ENCODE results near the gene RO60.

The RO60 gene

DNA sequence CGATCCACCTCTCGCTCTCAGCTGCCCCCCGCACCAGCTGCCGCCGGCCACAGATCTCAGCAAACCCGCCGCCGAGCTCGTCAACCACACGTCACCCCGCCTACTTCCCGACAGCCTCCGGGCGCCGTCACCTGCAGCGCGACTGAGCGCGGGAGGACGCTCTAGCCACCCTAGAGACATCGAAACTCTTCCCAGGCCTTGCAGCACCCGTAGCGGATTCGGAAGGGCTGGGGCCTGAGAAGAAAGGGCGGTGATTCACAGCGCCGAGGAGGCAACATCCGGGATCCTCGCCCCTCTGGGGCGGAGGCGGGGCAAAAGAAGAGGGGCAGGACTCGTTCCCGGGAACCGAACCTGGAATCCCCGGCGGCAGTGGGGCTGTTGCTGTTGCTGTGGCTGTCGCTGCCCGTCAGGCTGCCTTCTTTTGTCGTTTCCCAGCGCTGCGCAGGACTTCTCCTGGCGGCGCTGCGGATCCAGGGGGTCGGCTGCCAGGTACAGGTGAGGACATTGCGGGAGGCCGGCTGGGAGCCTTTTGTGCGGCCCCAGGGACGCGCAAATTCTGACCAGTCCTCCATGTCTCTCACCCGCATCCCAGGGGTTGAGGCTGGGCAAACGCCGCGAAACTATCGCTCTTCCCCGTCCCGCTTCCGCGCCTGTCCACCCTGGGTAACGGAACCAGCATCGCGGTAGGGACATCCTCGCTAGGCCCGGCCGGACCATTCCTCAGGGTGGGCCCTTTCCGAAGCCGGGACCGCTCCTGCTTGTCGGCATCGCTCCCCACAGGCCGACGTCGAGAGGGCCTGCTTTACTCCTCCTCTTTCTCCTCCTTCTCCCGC lies at the start of gene RO60, which contains the start of gene UCHL5:
Gene RO60 (plus strand): TSS at position 331 of the 833 bp plus-strand sequence. CDS start 9,443 bp downstream, outside the sequence.
Gene UCHL5 (minus strand): TSS at position 79 of the 833 bp plus-strand sequence. CDS start 100 bp downstream, outside the sequence.
- Histone ChIP-seq H3K4me3 (ENCODE audit: low read length in 2 of 2) (peak within 1 kb of the TSS; percentile 90 to 97), H3K9me3 (ENCODE audit: control insufficient read depth in 2 of 2, low read length in 2 of 2) (no peaks in the 10 kb centered on the region), H3K27me3 (ENCODE audit: control insufficient read depth in 2 of 2, insufficient read depth in 2 of 2, low read length in 2 of 2) (no peaks in the 10 kb centered on the region), H3K9ac (ENCODE audit: low read depth in 1 of 2, low read length in 2 of 2) (peak within 1 kb of the TSS; percentile 93 to 96), H3K27ac (ENCODE audit: low read depth in 2 of 2, low read length in 2 of 2) (peak within 1 kb of the TSS; percentile 97), H3K36me3 (ENCODE audit: control insufficient read depth in 2 of 2, insufficient read depth in 2 of 2, low read length in 2 of 2) (no peaks in the 10 kb centered on the region), H3K4me1 (ENCODE audit: control insufficient read depth in 2 of 2, insufficient read depth in 2 of 2, low read length in 2 of 2) (peaks cover 9 to 22% of the 10 kb centered on the region in 2 donors)

DNA sequence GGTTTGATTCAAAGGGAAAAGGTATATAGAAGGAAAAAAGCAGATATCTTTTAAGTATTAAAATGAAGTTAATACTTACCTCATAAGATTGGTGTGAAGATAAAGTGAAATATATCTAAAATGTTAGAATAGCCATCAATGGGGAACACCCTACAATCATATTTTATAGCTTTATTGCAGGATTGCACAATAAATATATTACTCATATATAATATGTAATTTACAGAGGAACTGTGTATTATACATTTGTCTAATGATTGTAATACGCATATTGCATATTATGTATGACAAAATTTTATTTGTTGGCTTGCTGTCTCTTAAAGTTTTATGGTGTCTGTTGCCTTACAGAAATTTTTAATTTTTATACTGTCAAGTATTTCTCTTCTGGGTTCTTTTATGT lies 48.0 kb upstream of the RO60 start:
- H3K9me3 ChIP-seq (ENCODE audit: control insufficient read depth in 2 of 2, low read length in 2 of 2), result no peaks in the 10 kb centered on the region
- no peak overlapping the region for H3K27ac ChIP-seq (ENCODE audit: low read depth in 2 of 2, low read length in 2 of 2)
- H3K27me3 ChIP-seq (ENCODE audit: control insufficient read depth in 2 of 2, insufficient read depth in 2 of 2, low read length in 2 of 2), result no peaks in the 10 kb centered on the region
- H3K4me3 ChIP-seq (ENCODE audit: low read length in 2 of 2), result no peak overlapping the region
- H3K4me1 ChIP-seq (ENCODE audit: control insufficient read depth in 2 of 2, insufficient read depth in 2 of 2, low read length in 2 of 2), result peaks cover 12 to 20% of the 10 kb centered on the region in 2 donors
- no peak overlapping the region for H3K9ac ChIP-seq (ENCODE audit: low read depth in 1 of 2, low read length in 2 of 2)
- H3K36me3 ChIP-seq (ENCODE audit: control insufficient read depth in 2 of 2, insufficient read depth in 2 of 2, low read length in 2 of 2), result no peaks in the 10 kb centered on the region

DNA sequence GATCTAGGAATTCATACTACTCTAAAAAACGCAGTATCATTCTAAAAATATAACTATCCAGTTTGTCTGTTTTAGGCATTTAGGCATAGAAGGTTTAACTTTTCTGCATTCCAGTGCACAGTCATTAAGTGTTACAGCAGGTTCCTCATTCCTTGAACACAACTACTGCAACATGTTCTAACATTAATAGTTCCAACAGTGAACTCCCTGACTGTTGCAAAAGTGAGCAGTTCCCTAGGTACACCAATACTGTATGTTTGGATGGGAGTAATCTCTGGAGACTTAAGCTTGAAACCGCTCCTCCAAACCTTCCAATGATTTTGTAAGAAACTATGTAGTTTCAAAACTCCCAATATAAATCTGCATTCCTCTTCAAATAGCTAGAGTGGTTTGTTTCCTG lies 46.4 kb upstream of the RO60 start:
- H3K4me3 ChIP-seq (ENCODE audit: low read length in 2 of 2), result no peak overlapping the region
- no peak overlapping the region for H3K9ac ChIP-seq (ENCODE audit: low read depth in 1 of 2, low read length in 2 of 2)
- no peaks in the 10 kb centered on the region for H3K36me3 ChIP-seq (ENCODE audit: control insufficient read depth in 2 of 2, insufficient read depth in 2 of 2, low read length in 2 of 2)
- no peaks in the 10 kb centered on the region for H3K27me3 ChIP-seq (ENCODE audit: control insufficient read depth in 2 of 2, insufficient read depth in 2 of 2, low read length in 2 of 2)
- H3K27ac ChIP-seq (ENCODE audit: low read depth in 2 of 2, low read length in 2 of 2), result no peak overlapping the region
- peaks cover 12 to 19% of the 10 kb centered on the region in 2 donors for H3K4me1 ChIP-seq (ENCODE audit: control insufficient read depth in 2 of 2, insufficient read depth in 2 of 2, low read length in 2 of 2)
- H3K9me3 ChIP-seq (ENCODE audit: control insufficient read depth in 2 of 2, low read length in 2 of 2), result no peaks in the 10 kb centered on the region

DNA sequence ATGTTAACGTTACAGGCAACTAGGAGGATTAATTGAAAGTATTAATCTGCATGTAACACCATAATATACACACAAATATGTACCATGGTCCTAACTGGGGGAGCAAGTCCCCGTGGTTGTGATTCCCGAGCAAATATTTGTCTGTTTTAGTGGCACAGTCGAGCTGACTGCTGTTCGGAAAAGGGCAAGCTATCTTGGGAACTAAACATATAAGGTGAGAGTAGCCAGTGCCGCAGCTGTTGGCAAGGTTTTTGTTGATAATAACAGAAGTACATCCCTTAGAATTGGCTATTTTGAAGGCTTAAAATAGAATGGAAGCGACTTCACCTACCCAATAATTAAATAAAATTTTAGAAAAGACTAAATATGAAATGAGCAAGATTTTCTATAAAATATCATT lies 45.7 kb upstream of the RO60 start:
- H3K9ac ChIP-seq (ENCODE audit: low read depth in 1 of 2, low read length in 2 of 2), result no peak overlapping the region
- H3K27me3 ChIP-seq (ENCODE audit: control insufficient read depth in 2 of 2, insufficient read depth in 2 of 2, low read length in 2 of 2), result no peaks in the 10 kb centered on the region
- H3K36me3 ChIP-seq (ENCODE audit: control insufficient read depth in 2 of 2, insufficient read depth in 2 of 2, low read length in 2 of 2), result no peaks in the 10 kb centered on the region
- peaks cover 12 to 19% of the 10 kb centered on the region in 2 donors for H3K4me1 ChIP-seq (ENCODE audit: control insufficient read depth in 2 of 2, insufficient read depth in 2 of 2, low read length in 2 of 2)
- no peak overlapping the region for H3K27ac ChIP-seq (ENCODE audit: low read depth in 2 of 2, low read length in 2 of 2)
- no peaks in the 10 kb centered on the region for H3K9me3 ChIP-seq (ENCODE audit: control insufficient read depth in 2 of 2, low read length in 2 of 2)
- H3K4me3 ChIP-seq (ENCODE audit: low read length in 2 of 2), result no peak overlapping the region

DNA sequence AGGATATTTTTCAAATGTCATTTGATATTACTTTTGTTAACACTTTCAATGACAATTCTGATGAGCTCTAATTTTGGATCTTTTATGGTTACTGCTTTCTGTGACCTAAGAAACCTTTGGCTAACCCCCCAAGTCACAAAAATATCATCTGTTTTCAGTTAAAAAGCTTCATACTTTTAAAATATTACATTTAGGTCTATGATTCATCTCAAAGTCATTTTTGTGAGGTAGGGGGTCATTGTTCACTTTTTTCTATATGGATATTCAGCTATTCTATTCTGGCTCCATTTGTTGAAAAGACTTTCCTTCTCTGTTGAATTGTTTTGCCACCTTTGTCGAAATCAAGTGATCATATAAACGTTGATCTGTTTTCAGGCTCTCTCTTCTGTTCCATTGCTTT lies 45.0 kb upstream of the RO60 start:
- H3K27me3 ChIP-seq (ENCODE audit: control insufficient read depth in 2 of 2, insufficient read depth in 2 of 2, low read length in 2 of 2), result no peaks in the 10 kb centered on the region
- H3K9me3 ChIP-seq (ENCODE audit: control insufficient read depth in 2 of 2, low read length in 2 of 2), result no peaks in the 10 kb centered on the region
- no peak overlapping the region for H3K4me3 ChIP-seq (ENCODE audit: low read length in 2 of 2)
- no peaks in the 10 kb centered on the region for H3K36me3 ChIP-seq (ENCODE audit: control insufficient read depth in 2 of 2, insufficient read depth in 2 of 2, low read length in 2 of 2)
- peaks cover 6 to 19% of the 10 kb centered on the region in 2 donors for H3K4me1 ChIP-seq (ENCODE audit: control insufficient read depth in 2 of 2, insufficient read depth in 2 of 2, low read length in 2 of 2)
- H3K9ac ChIP-seq (ENCODE audit: low read depth in 1 of 2, low read length in 2 of 2), result no peak overlapping the region
- H3K27ac ChIP-seq (ENCODE audit: low read depth in 2 of 2, low read length in 2 of 2), result no peak overlapping the region

DNA sequence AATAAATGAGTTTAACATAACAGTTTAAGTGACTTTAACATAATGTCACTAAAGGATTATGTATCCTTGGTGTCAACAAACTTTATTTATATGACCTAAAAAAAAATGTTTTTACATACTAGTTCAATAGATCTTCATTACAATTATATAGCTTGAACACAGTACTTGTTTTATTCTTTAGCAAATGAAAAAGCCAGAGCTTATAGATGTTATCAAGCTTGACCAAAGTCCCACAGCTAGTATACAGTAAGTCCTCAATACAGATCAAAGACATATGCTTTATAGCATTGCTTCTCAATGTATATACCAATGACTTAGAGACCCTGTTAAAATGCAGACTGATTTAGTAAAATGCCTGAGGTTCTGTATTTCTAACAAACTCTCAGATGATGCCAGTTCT lies 42.6 kb upstream of the RO60 start:
- H3K9me3 ChIP-seq (ENCODE audit: control insufficient read depth in 2 of 2, low read length in 2 of 2), result no peaks in the 10 kb centered on the region
- no peak overlapping the region for H3K9ac ChIP-seq (ENCODE audit: low read depth in 1 of 2, low read length in 2 of 2)
- peaks cover 0 to 7% of the 10 kb centered on the region in 2 donors for H3K4me1 ChIP-seq (ENCODE audit: control insufficient read depth in 2 of 2, insufficient read depth in 2 of 2, low read length in 2 of 2)
- no peak overlapping the region for H3K4me3 ChIP-seq (ENCODE audit: low read length in 2 of 2)
- no peak overlapping the region for H3K27ac ChIP-seq (ENCODE audit: low read depth in 2 of 2, low read length in 2 of 2)
- H3K27me3 ChIP-seq (ENCODE audit: control insufficient read depth in 2 of 2, insufficient read depth in 2 of 2, low read length in 2 of 2), result no peaks in the 10 kb centered on the region
- H3K36me3 ChIP-seq (ENCODE audit: control insufficient read depth in 2 of 2, insufficient read depth in 2 of 2, low read length in 2 of 2), result no peaks in the 10 kb centered on the region

DNA sequence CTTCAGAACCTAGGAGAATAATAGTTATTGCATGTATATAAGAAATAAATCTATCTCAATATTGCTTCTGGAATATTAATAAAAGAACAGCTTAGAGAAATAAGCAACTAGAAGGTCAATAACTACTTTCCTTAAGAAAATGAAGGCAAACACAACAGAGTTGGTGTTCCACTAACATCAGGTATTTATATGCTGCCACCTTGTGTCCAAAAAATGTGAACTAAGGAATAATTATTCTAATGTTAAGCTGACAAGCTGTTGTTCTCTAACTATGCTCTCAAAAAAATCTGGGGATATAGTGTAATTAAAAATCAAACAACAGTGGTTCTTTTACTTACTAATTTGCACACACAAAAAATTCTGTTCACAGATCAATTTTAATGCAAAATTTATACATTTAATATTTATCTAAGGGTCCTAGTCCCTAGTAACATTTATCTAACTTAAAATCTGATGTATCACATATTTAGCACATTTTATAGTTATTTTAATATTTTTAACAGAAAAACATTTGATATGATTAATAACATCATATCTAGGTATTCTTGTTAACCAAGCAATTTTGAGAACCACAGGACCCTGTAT lies 39.9 kb upstream of the RO60 start:
- no peaks in the 10 kb centered on the region for H3K9me3 ChIP-seq (ENCODE audit: control insufficient read depth in 2 of 2, low read length in 2 of 2)
- H3K9ac ChIP-seq (ENCODE audit: low read depth in 1 of 2, low read length in 2 of 2), result no peak overlapping the region
- H3K36me3 ChIP-seq (ENCODE audit: control insufficient read depth in 2 of 2, insufficient read depth in 2 of 2, low read length in 2 of 2), result peaks cover 0 to 5% of the 10 kb centered on the region in 2 donors
- no peak overlapping the region for H3K4me3 ChIP-seq (ENCODE audit: low read length in 2 of 2)
- H3K27me3 ChIP-seq (ENCODE audit: control insufficient read depth in 2 of 2, insufficient read depth in 2 of 2, low read length in 2 of 2), result no peaks in the 10 kb centered on the region
- no peak overlapping the region for H3K27ac ChIP-seq (ENCODE audit: low read depth in 2 of 2, low read length in 2 of 2)
- peaks cover 0 to 5% of the 10 kb centered on the region in 2 donors for H3K4me1 ChIP-seq (ENCODE audit: control insufficient read depth in 2 of 2, insufficient read depth in 2 of 2, low read length in 2 of 2)

DNA sequence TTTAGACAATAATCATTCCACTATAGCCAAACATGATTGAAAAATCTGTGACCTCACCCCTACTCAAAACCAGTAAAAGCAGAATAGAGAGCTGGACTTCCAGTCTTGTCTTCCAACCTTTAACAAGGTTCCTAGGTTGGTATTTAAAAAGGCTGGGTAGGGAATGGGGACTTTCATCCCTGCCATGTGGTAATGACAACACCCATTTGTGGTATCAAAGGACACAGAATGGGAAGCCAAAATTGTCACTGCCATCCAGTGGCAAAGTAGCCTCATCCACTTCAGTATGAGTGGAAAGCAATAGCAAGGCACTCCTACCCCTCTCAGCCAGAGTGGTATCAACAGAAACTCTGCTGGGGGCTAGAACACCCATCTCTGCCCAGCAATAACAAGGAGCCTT lies 34.2 kb upstream of the RO60 start:
- no peak overlapping the region for H3K4me3 ChIP-seq (ENCODE audit: low read length in 2 of 2)
- H3K27me3 ChIP-seq (ENCODE audit: control insufficient read depth in 2 of 2, insufficient read depth in 2 of 2, low read length in 2 of 2), result no peaks in the 10 kb centered on the region
- no peak overlapping the region for H3K27ac ChIP-seq (ENCODE audit: low read depth in 2 of 2, low read length in 2 of 2)
- H3K36me3 ChIP-seq (ENCODE audit: control insufficient read depth in 2 of 2, insufficient read depth in 2 of 2, low read length in 2 of 2), result peaks cover 0 to 8% of the 10 kb centered on the region in 2 donors
- H3K4me1 ChIP-seq (ENCODE audit: control insufficient read depth in 2 of 2, insufficient read depth in 2 of 2, low read length in 2 of 2), result peaks cover 0 to 2% of the 10 kb centered on the region in 2 donors
- no peaks in the 10 kb centered on the region for H3K9me3 ChIP-seq (ENCODE audit: control insufficient read depth in 2 of 2, low read length in 2 of 2)
- no peak overlapping the region for H3K9ac ChIP-seq (ENCODE audit: low read depth in 1 of 2, low read length in 2 of 2)

DNA sequence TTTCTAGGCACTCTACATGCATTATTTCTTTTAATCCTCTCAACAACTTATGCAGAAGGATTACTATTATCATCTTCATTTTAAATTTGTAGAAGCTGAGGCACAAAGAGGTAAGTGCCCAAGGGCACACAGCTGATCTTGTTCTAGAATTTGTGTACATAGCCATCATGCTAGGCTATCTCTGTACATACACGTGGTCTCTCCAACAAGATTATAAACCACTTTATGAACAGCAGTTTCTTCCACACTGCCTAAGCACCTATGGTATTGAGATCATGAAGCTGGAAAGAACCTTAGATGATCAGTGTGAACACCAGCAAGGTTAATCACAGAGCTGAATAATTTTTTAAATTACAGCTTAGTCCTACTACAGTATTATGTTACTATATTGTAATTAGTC lies 29.1 kb upstream of the RO60 start:
- no peak overlapping the region for H3K27ac ChIP-seq (ENCODE audit: low read depth in 2 of 2, low read length in 2 of 2)
- no peaks in the 10 kb centered on the region for H3K9me3 ChIP-seq (ENCODE audit: control insufficient read depth in 2 of 2, low read length in 2 of 2)
- H3K4me1 ChIP-seq (ENCODE audit: control insufficient read depth in 2 of 2, insufficient read depth in 2 of 2, low read length in 2 of 2), result no peaks in the 10 kb centered on the region
- no peak overlapping the region for H3K4me3 ChIP-seq (ENCODE audit: low read length in 2 of 2)
- peaks cover 0 to 4% of the 10 kb centered on the region in 2 donors for H3K36me3 ChIP-seq (ENCODE audit: control insufficient read depth in 2 of 2, insufficient read depth in 2 of 2, low read length in 2 of 2)
- no peaks in the 10 kb centered on the region for H3K27me3 ChIP-seq (ENCODE audit: control insufficient read depth in 2 of 2, insufficient read depth in 2 of 2, low read length in 2 of 2)
- H3K9ac ChIP-seq (ENCODE audit: low read depth in 1 of 2, low read length in 2 of 2), result no peak overlapping the region

DNA sequence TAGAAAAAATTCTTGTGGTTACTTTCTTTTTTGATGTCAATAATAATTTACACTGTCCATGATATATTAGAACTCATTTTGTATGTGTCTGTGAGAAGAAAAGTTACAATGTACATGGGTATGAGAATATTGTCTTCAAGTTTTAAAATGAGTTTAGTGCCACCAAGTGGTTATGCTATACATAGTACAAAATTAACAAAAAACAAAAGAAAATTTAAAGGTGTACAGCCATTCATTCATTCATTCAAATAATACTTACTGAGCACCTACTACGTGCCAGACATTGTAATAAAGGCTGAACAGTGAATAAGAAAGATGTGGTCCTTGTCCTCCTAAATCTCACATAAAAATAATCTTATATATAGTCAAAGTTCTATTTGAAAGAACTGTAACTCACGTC lies 28.0 kb upstream of the RO60 start:
- Histone ChIP-seq H3K36me3 (ENCODE audit: control insufficient read depth in 2 of 2, insufficient read depth in 2 of 2, low read length in 2 of 2) (peaks cover 0 to 4% of the 10 kb centered on the region in 2 donors), H3K9ac (ENCODE audit: low read depth in 1 of 2, low read length in 2 of 2) (no peak overlapping the region), H3K27ac (ENCODE audit: low read depth in 2 of 2, low read length in 2 of 2) (no peak overlapping the region), H3K4me3 (ENCODE audit: low read length in 2 of 2) (no peak overlapping the region), H3K9me3 (ENCODE audit: control insufficient read depth in 2 of 2, low read length in 2 of 2) (no peaks in the 10 kb centered on the region), H3K27me3 (ENCODE audit: control insufficient read depth in 2 of 2, insufficient read depth in 2 of 2, low read length in 2 of 2) (no peaks in the 10 kb centered on the region), H3K4me1 (ENCODE audit: control insufficient read depth in 2 of 2, insufficient read depth in 2 of 2, low read length in 2 of 2) (no peaks in the 10 kb centered on the region)
